T-helper 17 cell (primary cell): ENCODE data around the gene RPS16. TPM values are rescaled to one million over a fixed set of nuclear protein-coding genes. Genes with fewer than 3 reads are reported as not detected.
A peak's percentile ranks its signal among the peaks of the same experiment; 100 is the strongest.

Experiments used
- ATAC-seq: fragments of 150-1000 bp; cut with Tn5 transposase; 2 replicates; pipeline ENCODE4 v1.10.0; 2021; ENCODE audit warnings: mild to moderate bottlenecking, moderate library complexity
- DNase-seq, 3 donors: peaks; one replicate each; pipeline versions ENCODE4 v3.0.0 to v3.0.0-alpha.2; 2020 to 2021
- H3K9me3 ChIP-seq: one replicate; pipeline ENCODE4 v1.7.0; 2013; ENCODE audit warnings: low read length, mild to moderate bottlenecking; ENCODE audit not compliant: control insufficient read depth, poor library complexity, severe bottlenecking
- H3K27ac Mint-ChIP-seq: one replicate; pipeline ENCODE4 v1.8.0; 2022; ENCODE audit warnings: mild to moderate bottlenecking, moderate library complexity, mixed read lengths
- H3K27me3 Mint-ChIP-seq: one replicate; pipeline ENCODE4 v1.8.0; 2022; ENCODE audit warnings: mixed read lengths
- H3K36me3 Mint-ChIP-seq: one replicate; pipeline ENCODE4 v1.8.0; 2022; ENCODE audit warnings: low read depth, mixed read lengths
- H3K4me1 Mint-ChIP-seq: one replicate; pipeline ENCODE4 v1.8.0; 2022; ENCODE audit warnings: mild to moderate bottlenecking, mixed read lengths
- H3K4me3 Mint-ChIP-seq: one replicate; pipeline ENCODE4 v1.8.0; 2022; ENCODE audit warnings: mild to moderate bottlenecking, moderate library complexity, mixed read lengths
- total RNA-seq, 4 donors: library from RNA in 2 of 4; stranded (reverse) in 2 of 4; gene quantifications; one replicate each; pipeline ENCODE4 v1.2.3 and lab custom pipeline; 2022 to 2026

Gene RPS16
- total RNA-seq, 2 donors from 2014 or later = 3,790 to 3,904 TPM

- H3K4me3 Mint-ChIP-seq = peak overlapping the region; percentile 94
- ATAC-seq (peak; percentile 54), DNase-seq (peak; percentile 74 to 86 (median 83))
- H3K27ac Mint-ChIP-seq = peak overlapping the region; percentile 99
- H3K36me3 Mint-ChIP-seq = peaks cover 19% of the 10 kb centered on the region
- no peaks in the 10 kb centered on the region for H3K27me3 Mint-ChIP-seq
- no peaks in the 10 kb centered on the region for H3K9me3 ChIP-seq
- H3K4me1 Mint-ChIP-seq = peaks cover 54% of the 10 kb centered on the region
Measured at GRCh38 chr19:39411832-39412099, 24.0 kb downstream of the RPS16 start.

- peak overlapping the region; percentile 99 for H3K27ac Mint-ChIP-seq
- no peaks in the 10 kb centered on the region for H3K9me3 ChIP-seq
- peaks cover 20% of the 10 kb centered on the region for H3K36me3 Mint-ChIP-seq
- ATAC-seq (peak; percentile 0), DNase-seq (peak in 1 of 3 donors; percentile 30)
- H3K4me1 Mint-ChIP-seq = peaks cover 57% of the 10 kb centered on the region
- H3K27me3 Mint-ChIP-seq = no peaks in the 10 kb centered on the region
- peak overlapping the region; percentile 94 for H3K4me3 Mint-ChIP-seq
Measured at GRCh38 chr19:39411081-39411831, 24.5 kb downstream of the RPS16 start.

- no peaks in the 10 kb centered on the region for H3K27me3 Mint-ChIP-seq
- ATAC-seq (no peak), DNase-seq (no peak)
- peak overlapping the region; percentile 94 for H3K4me3 Mint-ChIP-seq
- no peaks in the 10 kb centered on the region for H3K9me3 ChIP-seq
- H3K27ac Mint-ChIP-seq = peak overlapping the region; percentile 99
- H3K36me3 Mint-ChIP-seq = peaks cover 22% of the 10 kb centered on the region
- peaks cover 60% of the 10 kb centered on the region for H3K4me1 Mint-ChIP-seq
Measured at GRCh38 chr19:39410831-39411080, 25.0 kb downstream of the RPS16 start.

- DNase-seq = peak; percentile 67 to 72 (median 68)
- ATAC-seq = peak; percentile 32
- Mint-ChIP-seq H3K27me3 (no peaks in the 10 kb centered on the region), H3K27ac (peak overlapping the region; percentile 99), H3K4me1 (peaks cover 60% of the 10 kb centered on the region), H3K4me3 (peak overlapping the region; percentile 94), H3K36me3 (peaks cover 22% of the 10 kb centered on the region)
- H3K9me3 ChIP-seq = no peaks in the 10 kb centered on the region
Measured at GRCh38 chr19:39410017-39410830, 25.5 kb downstream of the RPS16 start.

- H3K4me1 Mint-ChIP-seq = peaks cover 57% of the 10 kb centered on the region
Measured at GRCh38 chr19:39409208-39410016, 26.3 kb downstream of the RPS16 start.

GRCh38 chr19:39408392-39409207 lies 27.1 kb downstream of the RPS16 start:
- no peaks in the 10 kb centered on the region for H3K9me3 ChIP-seq
- ATAC-seq = no peak
- Mint-ChIP-seq H3K4me3 (peak overlapping the region; percentile 94), H3K27me3 (no peaks in the 10 kb centered on the region), H3K36me3 (peaks cover 22% of the 10 kb centered on the region), H3K4me1 (peaks cover 53% of the 10 kb centered on the region), H3K27ac (peak overlapping the region; percentile 99)
- DNase-seq = peak in 2 of 3 donors; percentile 29 to 37

More at GRCh38 chr19:39409208-39410016, 26.3 kb downstream of the RPS16 start:
- DNase-seq (peak; percentile 80 to 83 (median 82)), ATAC-seq (peak; percentile 6)
- H3K27me3 Mint-ChIP-seq = no peaks in the 10 kb centered on the region
- peaks cover 22% of the 10 kb centered on the region for H3K36me3 Mint-ChIP-seq
- no peaks in the 10 kb centered on the region for H3K9me3 ChIP-seq
- peak overlapping the region; percentile 94 for H3K4me3 Mint-ChIP-seq
- H3K27ac Mint-ChIP-seq = peak overlapping the region; percentile 99

- H3K36me3 Mint-ChIP-seq = peaks cover 22% of the 10 kb centered on the region
- peaks cover 54% of the 10 kb centered on the region for H3K4me1 Mint-ChIP-seq
- peak overlapping the region; percentile 94 for H3K4me3 Mint-ChIP-seq
Measured at GRCh38 chr19:39407660-39408391, 27.9 kb downstream of the RPS16 start.

GRCh38 chr19:39407410-39407659 lies 28.4 kb downstream of the RPS16 start:
- Mint-ChIP-seq H3K36me3 (peaks cover 22% of the 10 kb centered on the region), H3K27ac (peak overlapping the region; percentile 99), H3K4me3 (peak overlapping the region; percentile 94), H3K27me3 (no peaks in the 10 kb centered on the region), H3K4me1 (peaks cover 59% of the 10 kb centered on the region)
- H3K9me3 ChIP-seq = no peaks in the 10 kb centered on the region
- ATAC-seq (no peak), DNase-seq (no peak)

More at GRCh38 chr19:39407660-39408391, 27.9 kb downstream of the RPS16 start:
- no peaks in the 10 kb centered on the region for H3K9me3 ChIP-seq
- peak; percentile 45 to 52 (median 49) for DNase-seq
- H3K27me3 Mint-ChIP-seq = no peaks in the 10 kb centered on the region
- no peak for ATAC-seq
- H3K27ac Mint-ChIP-seq = peak overlapping the region; percentile 99

GRCh38 chr19:39406656-39407409 lies 28.9 kb downstream of the RPS16 start, which contains the start of gene ZFP36:
Gene ZFP36 (plus strand): TSS chr19:39406847. CDS start chr19:39406905, 58 bp downstream.
- ATAC-seq (peak; percentile 16), DNase-seq (peak; percentile 83 to 87 (median 85))
- Mint-ChIP-seq H3K27me3 (no peaks in the 10 kb centered on the region), H3K27ac (peak within 1 kb of the TSS; percentile 99), H3K4me1 (peaks cover 60% of the 10 kb centered on the region), H3K4me3 (peak within 1 kb of the TSS; percentile 94), H3K36me3 (peaks cover 20% of the 10 kb centered on the region)
- H3K9me3 ChIP-seq = no peaks in the 10 kb centered on the region

GRCh38 chr19:39405958-39406655 lies 29.6 kb downstream of the RPS16 start:
- no peaks in the 10 kb centered on the region for H3K9me3 ChIP-seq
- peak overlapping the region; percentile 94 for H3K4me3 Mint-ChIP-seq
- peak overlapping the region; percentile 99 for H3K27ac Mint-ChIP-seq
- no peaks in the 10 kb centered on the region for H3K27me3 Mint-ChIP-seq
- peaks cover 18% of the 10 kb centered on the region for H3K36me3 Mint-ChIP-seq
- H3K4me1 Mint-ChIP-seq = peaks cover 60% of the 10 kb centered on the region
- ATAC-seq = peak; percentile 12
- DNase-seq = peak; percentile 74 to 81 (median 77)

GRCh38 chr19:39405261-39405957 lies 30.3 kb downstream of the RPS16 start:
- Mint-ChIP-seq H3K4me1 (peaks cover 56% of the 10 kb centered on the region), H3K27me3 (no peaks in the 10 kb centered on the region), H3K4me3 (peak overlapping the region; percentile 94), H3K36me3 (peaks cover 18% of the 10 kb centered on the region), H3K27ac (peak overlapping the region; percentile 99)
- ATAC-seq = no peak
- DNase-seq = no peak
- H3K9me3 ChIP-seq = no peaks in the 10 kb centered on the region
